GOT3 (cell line): Measurements from ENCODE around the gene SELENOH.

ENCODE experiments used
- DNase-seq: peaks from one replicate; lab custom pipeline; 2025; ENCODE audit warnings: mixed read lengths; lab: John Stamatoyannopoulos, UW

Gene SELENOH

GRCh38 chr11:57746920-57747319 is 5.6 kb downstream of the SELENOH start:
- no peak for DNase-seq

DNA sequence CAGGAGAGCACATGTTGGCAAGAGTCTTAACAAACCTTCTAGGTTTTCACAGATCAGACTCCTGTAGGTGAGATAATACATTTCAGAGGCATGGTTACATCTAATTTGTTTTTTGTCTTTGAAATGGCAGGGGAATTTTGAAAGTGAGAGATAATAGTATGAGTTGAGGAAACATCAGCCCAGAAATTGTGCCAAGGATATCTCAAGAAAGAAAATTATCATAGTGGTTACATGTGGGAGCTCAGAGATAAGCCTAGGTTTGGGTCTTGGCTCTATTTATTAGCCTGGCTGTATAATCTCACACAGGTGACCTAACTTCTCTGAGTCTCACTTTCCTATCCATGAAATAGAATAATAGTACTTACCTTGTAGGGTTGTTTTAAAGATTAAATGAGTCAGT is 9.9 kb downstream of the SELENOH start:
- DNase-seq = no peak

DNA sequence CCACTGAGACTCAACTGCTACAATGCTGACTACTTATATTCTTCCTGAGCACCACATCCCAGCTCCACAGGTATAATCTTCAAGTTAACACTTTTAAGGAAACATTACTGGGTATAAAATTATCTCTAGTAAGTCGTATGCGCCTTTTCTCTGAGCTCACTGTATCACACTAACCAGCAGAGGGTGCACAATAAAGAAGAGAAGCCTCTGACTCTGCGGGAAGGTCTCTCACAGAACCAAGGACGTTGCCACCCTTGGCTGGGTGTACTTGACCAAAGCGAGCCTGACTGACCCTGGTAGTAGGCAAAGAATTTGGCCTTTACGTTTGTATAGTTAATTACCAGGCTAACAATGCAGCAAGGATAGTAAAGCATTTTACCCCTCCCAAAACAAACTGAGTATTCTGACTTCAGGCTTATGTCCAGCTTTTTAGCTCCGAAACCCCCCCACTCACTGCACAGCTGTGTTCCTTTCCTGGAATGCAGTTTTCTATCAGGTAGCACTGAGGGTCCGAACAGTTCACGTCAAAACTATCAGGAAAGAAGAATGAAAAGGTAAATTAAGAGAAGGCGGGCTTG is 10.5 kb downstream of the SELENOH start, which contains the start of gene BTBD18:
BTBD18 (minus strand) TSS at position 144 of the 578 bp plus-strand sequence. CDS start 631 bp downstream, outside the sequence.
- DNase-seq = no peak

- no peak for DNase-seq
Measured at GRCh38 chr11:57752954-57753353, 11.7 kb downstream of the SELENOH start.

DNA sequence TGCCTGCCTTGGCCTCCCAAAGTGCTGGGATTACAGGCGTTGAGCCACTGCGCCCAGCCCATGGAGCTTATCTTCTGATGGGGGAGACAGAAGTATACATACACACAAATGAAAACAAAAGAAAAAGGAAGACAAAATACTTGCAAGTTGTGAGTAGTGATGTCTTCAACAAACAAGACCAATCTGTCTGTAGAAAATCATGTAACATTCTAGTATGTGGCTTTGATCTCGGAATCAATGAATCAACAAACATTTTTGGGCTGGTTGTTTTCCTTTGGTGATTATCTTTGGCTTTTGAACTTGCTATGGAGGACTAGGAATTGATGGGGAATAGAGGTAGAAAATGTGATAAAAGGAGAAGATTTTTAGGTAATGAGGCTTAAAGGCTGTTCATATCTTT is 16.9 kb downstream of the SELENOH start:
- DNase-seq = no peak

DNA sequence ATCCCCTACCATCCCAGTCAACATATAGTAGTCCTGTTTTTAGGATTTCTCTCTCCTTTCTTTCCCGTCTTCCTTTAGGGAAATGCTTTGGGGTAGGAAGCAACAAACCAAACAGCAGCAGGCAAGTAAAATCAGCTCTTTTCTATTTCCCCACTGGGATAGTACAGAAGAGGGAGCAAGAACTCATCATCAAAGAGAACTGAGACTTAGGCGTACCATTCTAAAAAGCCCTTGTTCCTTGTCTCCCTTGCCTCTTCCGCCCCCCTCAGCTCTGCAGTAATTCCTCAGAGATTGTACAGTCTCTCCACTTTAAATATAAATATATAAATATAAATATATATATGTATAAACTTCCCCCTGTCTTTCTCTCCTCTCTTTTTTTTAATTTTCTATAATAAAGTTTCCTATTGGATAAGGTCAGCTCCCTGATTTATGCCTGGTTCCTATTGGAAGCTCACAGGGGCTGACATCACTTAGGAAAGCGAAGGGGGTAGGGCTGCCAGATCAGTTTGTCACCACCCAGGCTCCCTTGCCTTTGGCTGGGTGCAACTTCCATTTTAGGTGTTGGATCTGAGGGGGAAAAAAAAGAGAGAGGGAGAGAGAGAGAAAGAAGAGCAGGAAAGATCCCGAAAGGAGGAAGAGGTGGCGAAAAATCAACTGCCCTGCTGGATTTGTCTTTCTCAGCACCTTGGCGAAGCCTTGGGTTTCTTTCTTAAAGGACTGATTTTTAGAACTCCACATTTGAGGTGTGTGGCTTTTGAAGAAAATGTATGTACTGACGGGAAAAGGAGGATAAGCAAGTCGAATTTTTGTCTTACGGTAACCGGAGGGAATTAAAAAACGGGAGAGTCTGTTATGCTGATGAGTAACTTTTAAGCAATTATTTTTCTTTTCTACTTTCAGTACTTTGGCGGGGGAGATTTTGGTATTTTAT is 20.3 kb downstream of the SELENOH start, which contains the start of gene CTNND1:
CTNND1 (plus strand) TSS at position 502 of the 934 bp plus-strand sequence. CDS start 29,677 bp downstream, outside the sequence.
- DNase-seq = peak; percentile 61

GRCh38 chr11:57762235-57762861 is 21.1 kb downstream of the SELENOH start:
- DNase-seq = no peak

DNA sequence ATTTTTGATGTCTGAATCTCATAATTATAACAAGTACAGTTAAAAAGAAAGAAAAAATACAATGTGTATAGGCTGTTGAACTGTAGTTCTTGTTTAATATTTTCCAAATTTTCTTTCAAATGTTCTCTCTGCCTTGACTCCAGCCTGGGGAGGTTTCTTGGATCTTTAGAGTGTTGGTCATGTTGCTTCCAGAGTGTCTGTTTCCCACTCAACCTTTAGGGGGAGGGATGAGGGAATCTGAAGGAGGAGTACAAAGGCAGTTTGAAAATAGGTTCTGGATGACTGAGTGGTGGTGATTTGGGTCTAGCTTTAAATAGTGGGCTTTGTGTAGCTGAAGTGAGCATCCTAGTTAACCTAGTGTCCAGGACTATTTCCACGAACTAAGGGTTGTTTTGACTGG is 22.3 kb downstream of the SELENOH start:
- DNase-seq = no peak

DNA sequence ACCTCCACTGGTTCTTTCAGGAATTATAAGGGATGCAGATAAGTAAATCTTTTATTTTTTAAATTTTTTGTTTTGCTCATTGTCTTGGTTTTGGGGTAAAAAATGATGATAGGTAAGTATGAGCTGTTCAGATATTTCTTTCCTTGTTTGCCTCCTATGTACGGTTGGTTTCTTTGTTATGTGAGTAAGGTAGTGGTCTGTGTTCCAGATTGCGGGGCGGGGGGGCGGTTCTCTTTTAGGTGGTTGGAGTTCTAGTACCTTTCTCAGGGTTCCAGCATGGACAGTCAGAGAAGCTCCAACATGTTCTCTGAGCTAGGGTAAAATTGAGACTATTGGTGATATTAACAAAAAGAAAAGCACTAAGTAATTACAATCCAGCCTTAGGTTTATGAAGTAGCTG is 22.7 kb downstream of the SELENOH start:
- DNase-seq = no peak

GRCh38 chr11:57764566-57764965 is 23.3 kb downstream of the SELENOH start:
- no peak for DNase-seq

DNA sequence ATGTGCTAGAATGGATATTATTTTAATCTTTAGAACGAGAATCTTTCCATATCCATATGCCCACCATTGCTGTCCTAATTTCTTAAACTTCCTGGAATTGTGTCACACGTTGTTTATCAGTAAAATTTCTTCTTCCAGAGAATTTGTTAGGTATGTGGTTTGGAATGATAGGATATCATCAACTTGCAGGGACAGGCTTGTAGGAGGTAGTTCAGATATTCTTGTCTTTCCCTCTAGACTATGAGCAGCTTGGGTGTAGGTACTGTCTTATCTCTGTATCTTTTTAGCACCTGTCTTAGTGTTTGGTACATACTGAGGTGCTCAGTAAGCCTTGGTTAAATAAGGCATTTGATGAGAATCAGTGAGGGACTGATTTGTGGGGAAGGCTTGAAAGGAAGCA is 23.7 kb downstream of the SELENOH start:
- no peak for DNase-seq

- no peak for DNase-seq
Measured at GRCh38 chr11:57770793-57771192, 29.5 kb downstream of the SELENOH start.

DNA sequence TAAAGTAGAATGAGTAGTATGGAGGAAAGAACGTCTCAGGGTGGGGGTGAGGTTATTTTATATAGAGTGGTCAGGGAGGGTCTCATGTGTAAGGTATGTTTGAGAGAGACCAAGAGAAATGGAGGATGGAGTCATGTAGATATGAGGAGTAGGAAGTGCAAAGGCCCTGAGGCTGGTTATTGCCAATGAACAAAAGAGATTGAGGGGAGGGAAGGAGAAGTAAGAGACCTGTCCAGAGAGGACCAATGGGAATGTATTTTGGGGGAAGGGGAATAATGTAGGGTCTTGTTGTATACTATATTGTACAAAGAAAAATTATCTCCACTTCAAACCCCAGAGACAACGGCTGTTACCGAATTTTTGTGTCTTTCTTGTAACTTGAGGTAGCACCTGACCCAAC is 30.1 kb downstream of the SELENOH start:
- no peak for DNase-seq

DNA sequence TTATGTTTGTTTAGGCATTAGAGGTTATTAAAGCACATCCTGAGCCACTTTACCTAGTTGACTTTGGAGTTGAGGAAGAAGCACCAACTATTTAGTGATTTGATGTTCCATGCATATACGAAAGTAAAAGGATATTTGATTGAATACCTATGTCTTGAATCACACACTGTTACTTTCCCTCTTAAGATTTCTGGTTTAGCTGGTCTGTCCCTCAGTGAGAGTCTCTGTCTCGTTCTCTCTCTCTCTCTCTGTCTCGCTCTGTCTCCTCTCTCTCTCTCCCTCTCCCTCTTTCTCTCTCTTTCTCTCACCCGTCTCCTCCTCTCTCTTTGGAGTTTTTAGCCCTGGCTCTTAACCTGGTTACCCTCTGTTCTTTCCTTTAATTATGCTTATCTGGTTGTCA is 31.3 kb downstream of the SELENOH start:
- no peak for DNase-seq

- no peak for DNase-seq
Measured at GRCh38 chr11:57773026-57773598, 31.8 kb downstream of the SELENOH start.

- no peak for DNase-seq
Measured at GRCh38 chr11:57775491-57775890, 34.2 kb downstream of the SELENOH start.

DNA sequence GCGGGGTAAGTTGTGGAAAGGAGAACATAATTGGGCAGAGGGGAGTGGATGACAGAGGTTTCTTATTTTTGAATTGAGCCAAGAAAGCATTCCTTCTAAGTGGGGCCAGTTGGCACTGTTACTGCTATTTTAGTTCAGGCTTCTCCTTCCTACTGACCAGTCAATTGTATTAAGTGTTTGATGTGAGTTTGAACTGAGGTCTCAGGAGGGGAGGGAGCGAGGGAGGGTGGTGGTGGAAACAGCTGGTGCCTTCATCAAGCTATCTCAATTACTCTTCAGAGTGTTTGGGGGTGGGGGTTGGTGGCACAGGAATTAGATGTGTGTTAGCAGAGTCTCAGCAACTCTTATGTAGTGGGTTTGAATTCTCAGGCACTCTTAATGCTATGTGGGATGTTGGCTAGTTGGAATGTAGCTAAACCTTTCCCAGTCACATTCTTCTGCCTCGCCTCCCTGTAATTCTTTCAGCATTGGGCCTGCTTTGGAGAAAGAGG is 34.8 kb downstream of the SELENOH start:
- no peak for DNase-seq

DNA sequence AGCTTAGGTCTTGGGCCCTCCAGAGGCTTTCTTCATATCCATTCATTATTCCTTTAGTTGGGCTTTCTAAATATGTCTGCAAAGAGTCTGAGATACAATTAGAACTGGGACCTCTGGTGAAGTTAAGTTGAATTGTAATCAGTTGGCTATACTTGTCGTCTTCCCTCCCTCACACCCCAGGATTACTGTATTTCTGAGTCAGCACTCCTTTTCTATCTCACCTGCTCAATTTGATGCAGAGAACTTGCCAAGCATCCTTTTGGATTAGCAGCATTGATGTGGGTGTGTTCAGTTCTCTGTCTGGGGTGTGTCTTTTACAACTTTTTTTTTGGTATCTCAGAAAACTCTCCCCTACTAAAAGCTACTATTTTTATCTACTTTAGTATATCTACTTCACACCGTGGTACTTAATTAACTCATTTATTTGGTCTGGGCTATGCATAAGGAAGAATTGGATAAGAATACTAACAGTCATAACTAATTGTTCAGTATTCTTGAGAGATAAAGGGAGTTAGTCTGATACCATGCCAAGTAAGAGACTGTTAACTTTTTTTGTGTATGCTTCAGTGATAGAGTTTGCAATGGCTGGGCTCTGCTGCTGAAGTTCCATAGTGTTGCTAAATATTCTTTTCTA is 35.4 kb downstream of the SELENOH start:
- no peak for DNase-seq

DNA sequence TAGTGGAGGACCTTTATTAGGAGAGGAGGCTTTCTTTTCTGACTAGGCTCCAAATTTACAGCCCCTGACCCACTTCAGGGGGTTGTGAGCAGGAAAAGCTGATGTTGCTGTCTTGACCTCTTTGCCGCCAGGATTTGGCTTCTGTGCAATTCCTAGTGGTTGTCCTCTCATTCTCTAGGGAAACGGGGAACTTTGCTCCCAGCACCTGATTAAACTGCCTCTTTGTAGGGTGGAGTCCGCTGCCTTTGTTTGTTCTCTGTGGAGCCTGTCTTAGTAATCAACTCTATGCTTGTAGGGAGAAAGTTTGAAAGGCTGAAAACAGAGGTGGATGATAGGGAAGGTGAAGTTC is 36.7 kb downstream of the SELENOH start:
- DNase-seq = no peak

DNA sequence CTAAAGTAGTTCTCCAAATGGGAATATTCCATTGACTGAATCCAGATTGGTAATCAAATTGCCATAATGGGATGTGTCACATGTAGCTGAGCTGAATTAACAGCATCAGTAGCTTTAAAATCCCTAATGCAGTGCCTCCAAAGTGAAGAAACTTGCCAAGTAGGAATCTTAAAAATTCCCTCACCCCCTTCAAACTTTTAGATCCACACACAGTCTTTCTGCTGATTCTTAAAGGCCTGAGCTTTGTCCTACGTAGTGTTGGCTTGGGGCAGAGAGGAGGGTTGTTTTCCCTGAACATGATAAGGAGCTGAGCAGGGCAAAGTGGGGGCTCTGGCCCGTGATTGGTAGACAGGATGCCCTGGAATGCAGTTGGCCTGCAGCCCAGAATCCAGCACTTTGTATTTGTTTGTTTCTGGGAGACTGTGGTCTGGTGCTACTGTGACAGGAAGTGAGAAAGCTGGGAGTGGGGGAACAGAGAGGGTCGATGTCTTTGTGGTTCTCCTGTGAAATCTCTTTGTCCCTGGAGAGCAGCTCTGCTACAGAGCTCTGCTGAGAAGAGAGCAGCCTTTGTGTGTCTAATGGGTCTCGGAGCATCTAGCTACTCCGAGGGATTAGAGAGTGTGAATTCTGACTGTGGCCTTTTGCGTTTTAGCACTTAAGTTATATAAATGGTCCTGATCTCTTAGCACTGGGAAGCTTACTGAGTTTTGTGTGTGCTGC is 37.2 kb downstream of the SELENOH start:
- DNase-seq = peak; percentile 8

DNA sequence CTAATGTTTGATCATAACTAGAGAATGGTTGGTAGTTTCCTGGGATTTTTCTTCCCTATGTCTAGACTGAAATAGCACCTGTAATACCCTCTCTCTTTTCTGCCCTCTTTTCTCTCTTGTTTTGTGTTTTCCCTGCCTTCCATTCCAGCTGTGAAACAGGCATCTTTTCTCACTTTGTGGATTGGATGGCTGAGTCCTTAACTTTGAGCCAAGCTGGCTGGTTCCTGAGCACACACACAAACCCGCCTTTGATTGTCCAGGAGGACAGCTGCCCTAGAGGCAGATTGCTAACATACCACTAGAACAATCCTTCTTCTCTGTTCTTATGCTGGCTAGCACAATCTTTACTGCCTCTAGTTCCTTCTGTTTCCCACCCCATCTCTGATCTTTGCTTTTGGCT is 38.0 kb downstream of the SELENOH start:
- no peak for DNase-seq
